ENCODE data around the gene SRMS. TPM values are rescaled to one million over a fixed set of nuclear protein-coding genes. Genes with fewer than 3 reads are reported as not detected.

SRMS gene
- total RNA-seq, 1 experiment from 2014 or later = 3.2 TPM

DNA sequence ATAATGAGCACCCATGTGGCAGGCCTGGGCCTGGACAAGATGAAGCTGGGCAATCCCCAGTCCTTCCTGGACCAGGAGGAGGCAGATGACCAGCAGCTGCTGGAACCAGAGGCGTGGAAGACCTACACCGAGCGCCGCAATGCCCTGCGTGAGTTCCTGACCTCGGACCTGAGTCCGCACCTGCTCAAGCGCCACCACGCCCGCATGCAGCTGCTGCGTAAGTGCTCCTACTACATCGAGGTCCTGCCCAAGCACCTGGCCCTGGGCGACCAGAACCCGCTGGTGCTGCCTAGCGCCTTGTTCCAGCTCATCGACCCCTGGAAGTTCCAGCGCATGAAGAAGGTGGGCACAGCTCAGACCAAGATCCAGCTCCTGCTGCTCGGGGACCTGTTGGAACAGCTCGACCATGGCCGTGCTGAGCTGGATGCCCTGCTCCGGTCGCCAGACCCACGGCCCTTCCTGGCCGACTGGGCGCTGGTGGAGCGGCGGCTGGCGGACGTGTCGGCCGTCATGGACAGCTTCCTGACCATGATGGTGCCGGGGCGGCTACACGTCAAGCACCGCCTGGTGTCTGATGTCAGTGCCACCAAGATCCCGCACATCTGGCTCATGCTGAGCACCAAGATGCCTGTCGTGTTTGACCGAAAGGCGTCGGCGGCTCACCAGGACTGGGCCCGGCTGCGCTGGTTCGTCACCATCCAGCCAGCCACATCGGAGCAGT lies 8.3 kb upstream of the SRMS start:
- TF ChIP-seq POLR2A (IDR thresholded peaks at IDR 0.05; ENCODE audit: borderline replicate concordance, extremely low read depth, insufficient read depth, insufficient read length) (no peak), RAD21 (IDR thresholded peaks at IDR 0.05; ENCODE audit: low read depth) (no peak), TCF7L2 (IDR thresholded peaks at IDR 0.05; ENCODE audit: borderline replicate concordance, extremely low read depth, insufficient read depth, insufficient read length) (no peak), POLR2AphosphoS5 (IDR thresholded peaks at IDR 0.05; ENCODE audit: low read depth, low read length) (no peak), JUND (IDR thresholded peaks at IDR 0.05) (no peak)
- TF ChIP-seq, protein P1, sequence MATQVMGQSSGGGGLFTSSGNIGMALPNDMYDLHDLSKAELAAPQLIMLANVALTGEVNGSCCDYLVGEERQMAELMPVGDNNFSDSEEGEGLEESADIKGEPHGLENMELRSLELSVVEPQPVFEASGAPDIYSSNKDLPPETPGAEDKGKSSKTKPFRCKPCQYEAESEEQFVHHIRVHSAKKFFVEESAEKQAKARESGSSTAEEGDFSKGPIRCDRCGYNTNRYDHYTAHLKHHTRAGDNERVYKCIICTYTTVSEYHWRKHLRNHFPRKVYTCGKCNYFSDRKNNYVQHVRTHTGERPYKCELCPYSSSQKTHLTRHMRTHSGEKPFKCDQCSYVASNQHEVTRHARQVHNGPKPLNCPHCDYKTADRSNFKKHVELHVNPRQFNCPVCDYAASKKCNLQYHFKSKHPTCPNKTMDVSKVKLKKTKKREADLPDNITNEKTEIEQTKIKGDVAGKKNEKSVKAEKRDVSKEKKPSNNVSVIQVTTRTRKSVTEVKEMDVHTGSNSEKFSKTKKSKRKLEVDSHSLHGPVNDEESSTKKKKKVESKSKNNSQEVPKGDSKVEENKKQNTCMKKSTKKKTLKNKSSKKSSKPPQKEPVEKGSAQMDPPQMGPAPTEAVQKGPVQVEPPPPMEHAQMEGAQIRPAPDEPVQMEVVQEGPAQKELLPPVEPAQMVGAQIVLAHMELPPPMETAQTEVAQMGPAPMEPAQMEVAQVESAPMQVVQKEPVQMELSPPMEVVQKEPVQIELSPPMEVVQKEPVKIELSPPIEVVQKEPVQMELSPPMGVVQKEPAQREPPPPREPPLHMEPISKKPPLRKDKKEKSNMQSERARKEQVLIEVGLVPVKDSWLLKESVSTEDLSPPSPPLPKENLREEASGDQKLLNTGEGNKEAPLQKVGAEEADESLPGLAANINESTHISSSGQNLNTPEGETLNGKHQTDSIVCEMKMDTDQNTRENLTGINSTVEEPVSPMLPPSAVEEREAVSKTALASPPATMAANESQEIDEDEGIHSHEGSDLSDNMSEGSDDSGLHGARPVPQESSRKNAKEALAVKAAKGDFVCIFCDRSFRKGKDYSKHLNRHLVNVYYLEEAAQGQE (IDR thresholded peaks at IDR 0.05; ENCODE audit: low read depth) = no peak
- Histone ChIP-seq H3K4me1 (ENCODE audit: control insufficient read depth in 1 of 2, insufficient read depth in 2 of 2, low read length in 2 of 2) (peaks cover 12 to 20% of the 10 kb centered on the region in 2 experiments), H3K27me3 (ENCODE audit: insufficient read depth, low read length) (no peaks in the 10 kb centered on the region), H3K4me2 (ENCODE audit: low read length) (no peak overlapping the region), H3K9me2 (ENCODE audit: insufficient read depth) (no peaks in the 10 kb centered on the region), H3K79me2 (ENCODE audit: insufficient read depth, low read length) (no peaks in the 10 kb centered on the region), H3K4me3 (replicated peaks in 1 of 2; ENCODE audit: low read depth in 1 of 2, low read length in 2 of 2) (no peak overlapping the region), H4K20me1 (ENCODE audit: insufficient read depth) (no peaks in the 10 kb centered on the region), H3K36me3 (ENCODE audit: control insufficient read depth in 1 of 2, insufficient read depth in 2 of 2, low read length in 2 of 2) (no peaks in the 10 kb centered on the region; a peak in 3 of 4 replicates), H3K9me3 (ENCODE audit: control insufficient read depth in 1 of 2, insufficient read depth in 1 of 2, low read depth in 1 of 2, low read length in 2 of 2) (no peaks in the 10 kb centered on the region), H3K27ac (ENCODE audit: low read depth, low read length) (no peak overlapping the region), H2AFZ (ENCODE audit: low read depth, low read length, poor library complexity, severe bottlenecking) (no peak overlapping the region), H3K9ac (ENCODE audit: low read length) (no peak overlapping the region)
- intact Hi-C loops (cut with micrococcal nuclease) = no loop called here
- ChIA-PET RAD21 (ENCODE audit: low non-redundant PET in 1 of 2, low total read pairs in 2 of 2, uncharacterized antibody in 2 of 2, unreplicated experiment in 2 of 2) (interaction anchor here in 1 of 2 experiments (0.7 kb wide), 1 partner anchor 86 kb away, joined by 3 read pairs; no protein-coding TSS in a partner anchor), CTCF (no interaction called here), POLR2A (no interaction called here)
- DNase-seq (ENCODE audit: low read depth, low spot score) = no peak
- BruUV-seq (replicated peaks) = no TSS peak
- no peak for ATAC-seq
